SIG-M5 treated with dmso at 0.1 percent for 504 hours (cell line): ENCODE data around the gene SERPINE1.
"Not testable (repeated sequence)": the region's sequence is repeated elsewhere in the genome, so short reads cannot be mapped to it uniquely, and the experiment has no call there.

Source experiments
- DNase-seq: peaks from one replicate; lab custom pipeline; 2025; ENCODE audit not compliant: unreplicated experiment; lab: John Stamatoyannopoulos, UW

The SERPINE1 gene

GRCh38 chr7:101121991-101122932, 4.6 kb upstream of the SERPINE1 start:
- no peak for DNase-seq

DNA sequence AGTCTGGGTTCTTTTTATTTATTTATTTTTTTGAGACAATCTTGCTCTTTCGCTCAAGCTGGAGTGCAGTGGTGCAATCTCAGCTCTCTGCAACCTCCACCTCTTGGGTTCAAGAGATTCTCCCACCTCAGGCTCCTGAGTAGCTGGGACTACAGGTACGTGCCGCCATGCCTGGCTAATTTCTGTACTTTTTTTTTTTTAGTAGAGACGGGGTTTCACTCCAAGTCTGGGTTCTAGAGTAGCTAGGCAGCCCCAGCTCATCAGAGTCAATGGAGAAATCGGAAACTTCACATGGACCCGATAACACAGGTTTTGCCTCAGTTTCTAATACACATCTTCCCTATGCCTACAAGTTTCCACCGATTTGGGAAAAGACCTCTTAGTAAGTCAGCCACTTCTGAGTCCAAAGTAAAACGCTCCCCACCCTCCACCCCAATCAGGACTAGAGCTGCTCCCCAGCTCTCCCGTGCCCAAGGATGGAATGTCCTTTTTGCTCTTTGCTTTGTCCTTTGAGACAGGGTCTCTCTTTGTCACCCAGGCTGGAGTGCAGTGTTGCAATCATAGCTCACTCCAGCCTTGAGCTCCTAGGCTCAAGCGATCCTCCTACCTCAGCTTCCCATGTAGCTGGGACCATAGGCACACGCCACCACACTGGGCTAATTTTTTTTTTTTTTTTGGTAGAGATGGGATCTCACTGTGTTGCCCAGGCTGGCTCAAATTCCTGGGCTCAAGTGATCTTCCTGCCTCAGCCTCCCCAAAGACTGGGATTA, 3.8 kb upstream of the SERPINE1 start:
- DNase-seq = no peak

DNA sequence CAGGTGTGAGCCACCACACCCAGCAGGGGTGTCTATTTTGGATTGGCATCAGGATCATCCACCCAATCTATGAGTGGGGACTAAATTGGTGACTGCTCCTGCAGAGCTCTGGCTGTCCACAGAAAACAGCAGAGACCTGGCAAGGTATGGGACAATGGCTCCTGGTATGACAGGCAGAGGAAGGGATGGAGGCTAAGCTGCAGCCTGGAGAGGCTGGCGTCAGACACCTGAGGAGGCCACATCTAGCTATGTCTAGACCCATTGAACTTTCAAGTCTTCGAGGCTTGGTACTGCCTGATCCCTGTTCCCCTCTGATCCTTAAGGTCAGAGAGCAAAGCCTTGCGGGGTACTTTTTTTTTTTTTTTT, 3.2 kb upstream of the SERPINE1 start:
- no peak for DNase-seq

GRCh38 chr7:101124376-101125056, 2.4 kb upstream of the SERPINE1 start:
- peak; percentile 41 for DNase-seq

DNA sequence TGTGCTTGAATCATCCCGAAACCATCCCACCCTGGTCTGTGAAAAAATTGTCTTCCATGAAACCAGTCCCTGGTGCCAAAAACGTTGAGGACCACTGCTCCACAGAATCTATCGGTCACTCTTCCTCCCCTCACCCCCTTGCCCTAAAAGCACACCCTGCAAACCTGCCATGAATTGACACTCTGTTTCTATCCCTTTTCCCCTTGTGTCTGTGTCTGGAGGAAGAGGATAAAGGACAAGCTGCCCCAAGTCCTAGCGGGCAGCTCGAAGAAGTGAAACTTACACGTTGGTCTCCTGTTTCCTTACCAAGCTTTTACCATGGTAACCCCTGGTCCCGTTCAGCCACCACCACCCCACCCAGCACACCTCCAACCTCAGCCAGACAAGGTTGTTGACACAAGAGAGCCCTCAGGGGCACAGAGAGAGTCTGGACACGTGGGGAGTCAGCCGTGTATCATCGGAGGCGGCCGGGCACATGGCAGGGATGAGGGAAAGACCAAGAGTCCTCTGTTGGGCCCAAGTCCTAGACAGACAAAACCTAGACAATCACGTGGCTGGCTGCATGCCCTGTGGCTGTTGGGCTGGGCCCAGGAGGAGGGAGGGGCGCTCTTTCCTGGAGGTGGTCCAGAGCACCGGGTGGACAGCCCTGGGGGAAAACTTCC, 784 bp upstream of the SERPINE1 start:
- DNase-seq = no peak

- no peak for DNase-seq
Measured at GRCh38 chr7:101127460-101128039, 646 bp downstream of the SERPINE1 start.

DNA sequence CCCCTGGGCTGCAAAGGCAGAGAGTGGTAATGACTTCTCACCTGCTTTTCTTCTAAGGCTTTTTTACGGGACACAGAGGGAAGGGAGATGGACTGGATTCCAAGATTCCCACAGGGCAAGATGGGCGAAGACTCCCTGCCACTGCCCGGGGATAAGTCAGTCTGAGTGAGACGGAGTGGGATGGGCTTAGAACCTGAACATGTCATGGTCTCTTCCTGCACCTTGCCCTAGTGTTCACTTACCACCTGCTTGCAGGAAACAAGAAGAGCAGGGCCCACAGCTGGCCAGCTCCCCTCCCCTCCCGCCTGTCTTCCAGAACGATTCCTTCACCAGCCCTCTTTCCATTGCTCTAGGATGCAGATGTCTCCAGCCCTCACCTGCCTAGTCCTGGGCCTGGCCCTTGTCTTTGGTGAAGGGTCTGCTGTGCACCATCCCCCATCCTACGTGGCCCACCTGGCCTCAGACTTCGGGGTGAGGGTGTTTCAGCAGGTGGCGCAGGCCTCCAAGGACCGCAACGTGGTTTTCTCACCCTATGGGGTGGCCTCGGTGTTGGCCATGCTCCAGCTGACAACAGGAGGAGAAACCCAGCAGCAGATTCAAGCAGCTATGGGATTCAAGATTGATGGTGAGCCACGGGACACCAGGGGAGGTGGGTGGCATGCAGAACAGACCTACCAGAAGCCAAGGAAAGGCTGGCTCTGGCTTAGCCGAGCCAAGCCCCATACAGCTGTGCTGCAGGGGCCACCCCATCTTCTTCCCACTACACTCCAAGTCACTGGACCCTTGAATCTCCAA, 1.3 kb downstream of the SERPINE1 start:
- no peak for DNase-seq

DNA sequence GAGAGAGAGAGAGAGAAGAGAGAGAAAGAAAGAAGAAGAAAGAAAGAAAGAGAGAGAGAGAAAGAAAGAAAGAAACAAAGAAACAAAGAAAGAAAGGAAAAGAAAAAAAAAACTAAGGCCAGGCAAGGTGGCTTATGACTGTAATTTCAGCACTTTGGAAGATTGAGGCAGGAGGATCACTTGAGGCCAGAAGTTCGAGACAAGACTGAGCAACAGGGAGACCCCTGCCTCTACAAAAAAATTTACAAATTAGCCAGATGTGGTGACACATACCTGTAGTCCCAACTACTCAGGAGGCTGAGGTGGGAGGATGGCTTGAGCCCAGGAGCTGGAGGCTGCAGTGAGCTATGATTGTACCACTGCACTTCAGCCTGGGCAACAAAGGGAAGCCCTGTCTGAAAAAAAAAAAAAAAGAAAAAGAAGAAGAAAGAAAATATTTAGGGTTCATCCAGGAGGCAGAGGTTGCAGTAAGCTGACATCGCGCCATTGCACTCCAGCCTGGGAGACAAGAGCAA, 2.8 kb downstream of the SERPINE1 start:
- DNase-seq = no peak

GRCh38 chr7:101132626-101133600, 6.0 kb downstream of the SERPINE1 start:
- not testable (repeated sequence) for DNase-seq

GRCh38 chr7:101133621-101134398, 6.9 kb downstream of the SERPINE1 start:
- DNase-seq = no peak

DNA sequence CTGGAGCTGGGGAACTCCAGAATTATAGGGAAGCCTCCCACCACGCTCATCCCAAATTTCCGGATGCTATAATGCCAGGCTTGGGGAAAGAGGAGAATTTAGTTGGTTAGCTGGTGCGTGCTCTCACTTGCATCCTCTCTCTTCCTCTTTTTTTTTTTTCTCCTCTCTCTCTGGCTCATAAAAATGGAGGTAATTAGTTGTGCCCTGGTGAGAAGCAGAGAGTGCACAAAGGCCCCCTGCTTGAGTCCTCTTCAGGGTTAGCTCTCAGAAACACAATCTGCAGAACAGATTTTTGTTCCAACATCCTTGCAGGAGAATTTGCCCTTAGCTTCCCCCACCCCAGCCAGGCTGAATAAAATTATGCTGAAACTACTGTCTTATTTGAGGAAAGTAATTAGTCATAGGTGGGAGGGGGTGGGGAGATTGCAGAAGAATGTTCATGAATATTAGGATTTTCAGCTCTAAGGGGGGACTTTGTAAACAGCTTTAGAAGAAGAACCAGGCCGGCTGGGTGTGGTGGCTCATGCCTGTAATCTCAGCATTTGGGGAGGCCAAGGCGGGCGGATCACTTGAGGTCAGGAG, 7.6 kb downstream of the SERPINE1 start:
- no peak for DNase-seq

DNA sequence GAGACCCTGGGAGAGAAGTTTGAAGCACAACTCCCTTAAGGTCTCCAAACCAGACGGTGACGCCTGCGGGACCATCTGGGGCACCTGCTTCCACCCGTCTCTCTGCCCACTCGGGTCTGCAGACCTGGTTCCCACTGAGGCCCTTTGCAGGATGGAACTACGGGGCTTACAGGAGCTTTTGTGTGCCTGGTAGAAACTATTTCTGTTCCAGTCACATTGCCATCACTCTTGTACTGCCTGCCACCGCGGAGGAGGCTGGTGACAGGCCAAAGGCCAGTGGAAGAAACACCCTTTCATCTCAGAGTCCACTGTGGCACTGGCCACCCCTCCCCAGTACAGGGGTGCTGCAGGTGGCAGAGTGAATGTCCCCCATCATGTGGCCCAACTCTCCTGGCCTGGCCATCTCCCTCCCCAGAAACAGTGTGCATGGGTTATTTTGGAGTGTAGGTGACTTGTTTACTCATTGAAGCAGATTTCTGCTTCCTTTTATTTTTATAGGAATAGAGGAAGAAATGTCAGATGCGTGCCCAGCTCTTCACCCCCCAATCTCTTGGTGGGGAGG, 10.8 kb downstream of the SERPINE1 start:
- DNase-seq = no peak

DNA sequence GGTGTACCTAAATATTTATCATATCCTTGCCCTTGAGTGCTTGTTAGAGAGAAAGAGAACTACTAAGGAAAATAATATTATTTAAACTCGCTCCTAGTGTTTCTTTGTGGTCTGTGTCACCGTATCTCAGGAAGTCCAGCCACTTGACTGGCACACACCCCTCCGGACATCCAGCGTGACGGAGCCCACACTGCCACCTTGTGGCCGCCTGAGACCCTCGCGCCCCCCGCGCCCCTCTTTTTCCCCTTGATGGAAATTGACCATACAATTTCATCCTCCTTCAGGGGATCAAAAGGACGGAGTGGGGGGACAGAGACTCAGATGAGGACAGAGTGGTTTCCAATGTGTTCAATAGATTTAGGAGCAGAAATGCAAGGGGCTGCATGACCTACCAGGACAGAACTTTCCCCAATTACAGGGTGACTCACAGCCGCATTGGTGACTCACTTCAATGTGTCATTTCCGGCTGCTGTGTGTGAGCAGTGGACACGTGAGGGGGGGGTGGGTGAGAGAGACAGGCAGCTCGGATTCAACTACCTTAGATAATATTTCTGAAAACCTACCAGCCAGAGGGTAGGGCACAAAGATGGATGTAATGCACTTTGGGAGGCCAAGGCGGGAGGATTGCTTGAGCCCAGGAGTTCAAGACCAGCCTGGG, 11.4 kb downstream of the SERPINE1 start:
- peak; percentile 92 for DNase-seq

DNA sequence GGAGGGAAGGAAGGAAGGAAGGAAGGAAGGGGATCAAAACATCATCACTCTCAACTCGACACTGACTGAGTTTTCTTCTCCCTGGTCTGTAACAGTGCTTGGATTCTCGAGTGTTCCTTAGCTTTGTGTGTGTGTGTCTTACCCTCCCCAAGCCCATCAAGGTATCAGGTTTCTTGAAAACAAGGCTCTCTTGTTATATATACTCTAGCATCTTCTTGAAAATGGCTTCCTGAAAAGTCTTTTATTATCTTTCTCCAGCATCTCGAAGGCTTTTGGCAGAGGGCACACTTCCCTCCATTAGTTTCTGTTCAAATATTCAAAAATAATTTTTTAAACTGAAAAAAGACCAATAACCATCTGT, 13.4 kb downstream of the SERPINE1 start:
- no peak for DNase-seq

DNA sequence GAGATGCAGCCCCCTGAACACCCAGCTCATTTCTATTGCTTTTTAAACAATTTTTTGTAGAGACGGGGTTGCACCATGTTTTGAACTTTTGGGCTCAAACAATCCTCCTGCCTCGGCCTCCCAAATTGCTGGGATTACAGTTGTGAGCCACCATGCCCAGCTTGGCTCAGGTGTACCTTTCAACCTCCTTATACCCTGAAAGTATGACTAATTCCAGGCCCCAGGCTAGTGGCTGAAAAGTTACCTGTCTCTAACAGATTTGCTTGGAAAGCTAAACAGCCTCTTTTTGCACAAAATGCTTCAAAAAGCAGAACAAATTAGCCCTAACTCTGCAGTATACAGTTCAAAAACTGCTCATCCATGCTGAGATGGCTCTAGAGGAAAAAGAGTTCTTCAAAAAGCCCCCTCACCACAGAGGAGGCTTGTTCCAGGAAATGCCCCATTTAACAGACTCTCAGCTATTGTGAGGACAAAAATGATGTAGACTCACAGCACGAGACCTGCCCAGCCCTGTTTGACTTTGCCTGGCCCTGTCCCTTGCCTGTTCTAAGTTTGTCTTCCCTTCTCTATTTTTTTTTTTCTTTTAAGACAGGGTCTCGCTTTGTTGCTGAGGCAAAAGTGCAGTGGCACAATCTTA, 14.0 kb downstream of the SERPINE1 start:
- DNase-seq = no peak
